HS-27A (cell line): ENCODE measurements around the gene ATXN1.

Experiments used
- DNase-seq: peaks from one replicate; pipeline ENCODE4 v3.0.0-alpha.2; 2012; ENCODE audit warnings: low read depth, missing footprints

ATXN1 gene

GRCh38 chr6:16673011-16673797 is 88.1 kb downstream of the ATXN1 start:
- no peak for DNase-seq

GRCh38 chr6:16671302-16672289 is 89.7 kb downstream of the ATXN1 start:
- DNase-seq = no peak

- DNase-seq = no peak
Measured at GRCh38 chr6:16670617-16671051, 90.6 kb downstream of the ATXN1 start.

GRCh38 chr6:16670183-16670582 is 91.1 kb downstream of the ATXN1 start:
- no peak for DNase-seq

GRCh38 chr6:16669227-16669626 is 92.0 kb downstream of the ATXN1 start:
- DNase-seq = peak; percentile 52

- no peak for DNase-seq
Measured at GRCh38 chr6:16667509-16667908, 93.8 kb downstream of the ATXN1 start.

GRCh38 chr6:16665992-16666391 is 95.3 kb downstream of the ATXN1 start:
- no peak for DNase-seq

- DNase-seq = no peak
Measured at GRCh38 chr6:16665182-16665581, 96.1 kb downstream of the ATXN1 start.

GRCh38 chr6:16663901-16664300 is 97.4 kb downstream of the ATXN1 start:
- no peak for DNase-seq

- no peak for DNase-seq
Measured at GRCh38 chr6:16660157-16660497, 101.1 kb downstream of the ATXN1 start.

GRCh38 chr6:16659466-16660156 is 101.6 kb downstream of the ATXN1 start:
- no peak for DNase-seq

GRCh38 chr6:16658348-16659034 is 102.8 kb downstream of the ATXN1 start:
- DNase-seq = no peak

- no peak for DNase-seq
Measured at GRCh38 chr6:16657768-16658167, 103.5 kb downstream of the ATXN1 start.

- DNase-seq = no peak
Measured at GRCh38 chr6:16656451-16656850, 104.8 kb downstream of the ATXN1 start.

- DNase-seq = no peak
Measured at GRCh38 chr6:16654701-16655100, 106.6 kb downstream of the ATXN1 start.

GRCh38 chr6:16653226-16653625 is 108.0 kb downstream of the ATXN1 start:
- no peak for DNase-seq

- no peak for DNase-seq
Measured at GRCh38 chr6:16651871-16652270, 109.4 kb downstream of the ATXN1 start.

GRCh38 chr6:16649890-16650289 is 111.4 kb downstream of the ATXN1 start:
- no peak for DNase-seq

GRCh38 chr6:16649241-16649640 is 112.0 kb downstream of the ATXN1 start:
- DNase-seq = no peak

- DNase-seq = no peak
Measured at GRCh38 chr6:16648003-16648402, 113.3 kb downstream of the ATXN1 start.

GRCh38 chr6:16647422-16647821 is 113.8 kb downstream of the ATXN1 start:
- DNase-seq = no peak
